Naive thymus-derived CD4-positive, alpha-beta T cell (primary cell): ENCODE data around the gene WWOX. TPM values are rescaled to one million over a fixed set of nuclear protein-coding genes. Genes with fewer than 3 reads are reported as not detected.

Experiments used
- ATAC-seq: fragments of 150-1000 bp; cut with Tn5 transposase; 2 replicates; pipeline ENCODE4 v1.10.0; 2021; ENCODE audit warnings: mild to moderate bottlenecking, moderate library complexity
- CTCF ChIA-PET: fragments of 350-600 bp; sonication (Branson Sonifier 250); formaldehyde crosslinking; loops from one replicate; lab custom pipeline; 2021; ENCODE audit warnings: antibody characterized with exemption; lab: Charles Lee
- POLR2A ChIA-PET: fragments of 350-600 bp; sonication (Branson Sonifier 250); formaldehyde crosslinking; loops from one replicate; lab custom pipeline; 2021; ENCODE audit warnings: antibody characterized with exemption, inconsistent platforms; lab: Charles Lee
- DNase-seq, 9 donors: peaks; one replicate each; pipeline versions ENCODE4 v3.0.0 to v3.0.0-alpha.2; 2020 to 2022; ENCODE audit warnings: mixed read lengths in 1 of 9
- H3K27ac ChIP-seq: one replicate; pipeline ENCODE4 v1.7.0; 2013; ENCODE audit warnings: mild to moderate bottlenecking, low read depth, low read length, moderate library complexity
- H3K27me3 ChIP-seq, 2 donors: one replicate each; pipeline ENCODE4 v1.7.0; 2013; ENCODE audit warnings: low read length in 2 of 2, mild to moderate bottlenecking in 2 of 2, moderate library complexity in 2 of 2; ENCODE audit not compliant: control insufficient read depth in 2 of 2, insufficient read depth in 2 of 2
- H3K36me3 ChIP-seq, 3 experiments: 1 replicate in 2 of 3; 2 replicates in 1 of 3; pipeline ENCODE4 v1.7.0; 2013; ENCODE audit warnings: low read length in 3 of 3, mild to moderate bottlenecking in 3 of 3, moderate library complexity in 1 of 3; ENCODE audit not compliant: insufficient read depth in 3 of 3, control insufficient read depth in 2 of 3
- H3K4me1 ChIP-seq, 2 donors: one replicate each; pipeline ENCODE4 v1.7.0; 2013; ENCODE audit warnings: low read length in 2 of 2, mild to moderate bottlenecking in 2 of 2, moderate library complexity in 1 of 2; ENCODE audit not compliant: control insufficient read depth in 2 of 2, insufficient read depth in 2 of 2
- H3K4me3 ChIP-seq: 2 replicates; pipeline ENCODE4 v1.7.0; 2013; ENCODE audit warnings: mild to moderate bottlenecking, low read length
- H3K9me3 ChIP-seq, 3 experiments: 1 replicate in 2 of 3; 2 replicates in 1 of 3; pipeline ENCODE4 v1.7.0; 2013; ENCODE audit warnings: low read length in 3 of 3; ENCODE audit not compliant: control insufficient read depth in 2 of 3
- H3K27ac Mint-ChIP-seq, 9 donors: one replicate each; pipeline ENCODE4 v1.8.0; 2020 to 2022; ENCODE audit warnings: mixed read lengths in 9 of 9, mild to moderate bottlenecking in 8 of 9, moderate library complexity in 5 of 9, inconsistent platforms in 2 of 9
- H3K27me3 Mint-ChIP-seq, 5 donors: one replicate each; pipeline ENCODE4 v1.8.0; 2021 to 2022; ENCODE audit warnings: mixed read lengths in 5 of 5, mild to moderate bottlenecking in 1 of 5
- H3K36me3 Mint-ChIP-seq, 5 donors: one replicate each; pipeline ENCODE4 v1.8.0; 2020 to 2022; ENCODE audit warnings: mixed read lengths in 5 of 5, mild to moderate bottlenecking in 3 of 5, inconsistent platforms in 1 of 5
- H3K4me1 Mint-ChIP-seq, 7 donors: one replicate each; pipeline ENCODE4 v1.8.0; 2020 to 2022; ENCODE audit warnings: mixed read lengths in 7 of 7, mild to moderate bottlenecking in 3 of 7, inconsistent platforms in 1 of 7
- H3K4me3 Mint-ChIP-seq, 10 donors: one replicate each; pipeline ENCODE4 v1.8.0; 2020 to 2022; ENCODE audit warnings: mild to moderate bottlenecking in 10 of 10, mixed read lengths in 10 of 10, moderate library complexity in 6 of 10, inconsistent platforms in 2 of 10
- H3K9me3 Mint-ChIP-seq, 11 donors: one replicate each; pipeline ENCODE4 v1.8.0; 2020 to 2022; ENCODE audit warnings: mixed read lengths in 11 of 11, mild to moderate bottlenecking in 4 of 11, inconsistent platforms in 1 of 11, moderate library complexity in 1 of 11
- intact Hi-C, 2 donors: fragments of 100-400 bp; cut with micrococcal nuclease; formaldehyde crosslinking; loops; one replicate each; pipeline ENCODE4 v1.15.1; 2023
- polyA plus RNA-seq, 2 donors: library from polyadenylated mRNA; unstranded; fragments of 300-500 nt; fragmentation: Illumina TruSeq; gene quantifications; one replicate each; pipeline ENCODE4 v1.2.3, GENCODE V29; 2021
- total RNA-seq, 6 experiments: library from RNA in 5 of 6; stranded (reverse) in 5 of 6; gene quantifications; 1 replicate in 5 of 6; 2 replicates in 1 of 6; pipeline ENCODE4 v1.2.3 and lab custom pipeline; 2021 to 2026

WWOX gene
- total and polyA plus RNA-seq, 7 experiments from 2014 or later: 13.8 to 31.1 (median 20.8) TPM

- intact Hi-C loops: no loop called here
- Histone ChIP-seq H3K27ac (no peak overlapping the region), H3K4me1 (no peaks in the 10 kb centered on the region), H3K9me3 (no peaks in the 10 kb centered on the region), H3K36me3 (no peaks in the 10 kb centered on the region), H3K27me3 (no peaks in the 10 kb centered on the region), H3K4me3 (no peak overlapping the region)
- POLR2A ChIA-PET: no interaction called here
- Mint-ChIP-seq H3K27me3 (no peaks in the 10 kb centered on the region), H3K9me3 (peaks cover 0 to 14% (median 8%) of the 10 kb centered on the region in 11 donors), H3K4me1 (peaks cover 0 to 1% (median 0%) of the 10 kb centered on the region in 7 donors), H3K4me3 (no peak overlapping the region), H3K36me3 (peaks cover 0 to 6% (median 0%) of the 10 kb centered on the region in 5 donors), H3K27ac (no peak overlapping the region)
- DNase-seq (no peak), ATAC-seq (no peak)
- CTCF ChIA-PET: interaction anchor here (0.7 kb wide), 1 partner anchor 205 kb away, joined by 4 read pairs; no protein-coding TSS in a partner anchor
Measured at GRCh38 chr16:79127766-79128165, 1028.3 kb downstream of the WWOX start.

DNA sequence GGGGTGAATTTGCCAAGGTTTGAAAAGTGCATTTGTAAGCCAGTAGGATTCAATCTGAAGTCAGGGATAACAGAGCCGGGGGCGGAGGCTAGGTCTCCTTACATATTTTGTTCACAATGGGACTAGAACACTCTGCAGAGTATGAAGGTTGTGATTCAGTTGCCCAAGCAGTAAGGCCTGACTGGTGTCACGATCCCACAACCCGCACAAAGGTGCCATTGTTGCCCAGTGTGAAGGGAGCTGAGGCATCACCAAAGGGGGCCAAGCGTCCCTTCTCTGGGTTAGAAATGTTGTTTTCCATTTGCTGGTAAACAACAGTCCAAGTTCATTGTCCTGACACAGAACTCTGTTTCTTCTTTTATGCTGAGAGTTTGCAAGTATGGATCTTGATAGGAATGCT is 1029.3 kb downstream of the WWOX start:
- CTCF ChIA-PET: no interaction called here
- intact Hi-C loops: no loop called here
- H3K9me3 Mint-ChIP-seq: peaks cover 0 to 6% (median 0%) of the 10 kb centered on the region in 11 donors

GRCh38 chr16:79130616-79131015 is 1031.2 kb downstream of the WWOX start:
- H3K27me3 Mint-ChIP-seq: no peaks in the 10 kb centered on the region
- POLR2A ChIA-PET: no interaction called here
- peaks cover 0 to 4% (median 0%) of the 10 kb centered on the region in 11 donors for H3K9me3 Mint-ChIP-seq
- intact Hi-C loops: no loop called here
- Histone ChIP-seq H3K27ac (no peak overlapping the region), H3K27me3 (no peaks in the 10 kb centered on the region), H3K4me3 (no peak overlapping the region), H3K4me1 (no peaks in the 10 kb centered on the region), H3K36me3 (no peaks in the 10 kb centered on the region), H3K9me3 (no peaks in the 10 kb centered on the region)
- DNase-seq: no peak
- H3K36me3 Mint-ChIP-seq: no peaks in the 10 kb centered on the region
- no peak overlapping the region for H3K27ac Mint-ChIP-seq
- ATAC-seq: no peak
- H3K4me3 Mint-ChIP-seq: no peak overlapping the region
- peaks cover 0 to 4% (median 0%) of the 10 kb centered on the region in 7 donors for H3K4me1 Mint-ChIP-seq
- CTCF ChIA-PET: no interaction called here

More for the DNA sequence above, 1029.3 kb downstream of the WWOX start:
- ATAC-seq (no peak), DNase-seq (no peak)
- no peaks in the 10 kb centered on the region for H3K4me1 ChIP-seq
- no peaks in the 10 kb centered on the region for H3K36me3 ChIP-seq
- POLR2A ChIA-PET: no interaction called here
- H3K9me3 ChIP-seq: no peaks in the 10 kb centered on the region
- no peak overlapping the region for H3K27ac ChIP-seq
- H3K27ac Mint-ChIP-seq: no peak overlapping the region
- no peaks in the 10 kb centered on the region for H3K27me3 Mint-ChIP-seq
- no peak overlapping the region for H3K4me3 ChIP-seq
- peaks cover 0 to under 1% (median 0%) of the 10 kb centered on the region in 5 donors for H3K36me3 Mint-ChIP-seq
- peaks cover 0 to 1% (median 0%) of the 10 kb centered on the region in 7 donors for H3K4me1 Mint-ChIP-seq
- no peaks in the 10 kb centered on the region for H3K27me3 ChIP-seq
- no peak overlapping the region for H3K4me3 Mint-ChIP-seq

GRCh38 chr16:79131321-79132075 is 1032.0 kb downstream of the WWOX start:
- ATAC-seq (no peak), DNase-seq (no peak)
- Histone ChIP-seq H3K4me1 (no peaks in the 10 kb centered on the region), H3K36me3 (no peaks in the 10 kb centered on the region), H3K9me3 (no peaks in the 10 kb centered on the region), H3K27ac (no peak overlapping the region), H3K27me3 (no peaks in the 10 kb centered on the region), H3K4me3 (no peak overlapping the region)
- Mint-ChIP-seq H3K36me3 (no peaks in the 10 kb centered on the region), H3K9me3 (peaks cover 0 to 4% (median 0%) of the 10 kb centered on the region in 11 donors), H3K4me3 (no peak overlapping the region), H3K4me1 (peaks cover 0 to 4% (median 0%) of the 10 kb centered on the region in 7 donors), H3K27ac (peak overlapping the region in 1 of 9 donors; percentile 3), H3K27me3 (no peaks in the 10 kb centered on the region)
- ChIA-PET CTCF (no interaction called here), POLR2A (no interaction called here)
- intact Hi-C loops: no loop called here

DNA sequence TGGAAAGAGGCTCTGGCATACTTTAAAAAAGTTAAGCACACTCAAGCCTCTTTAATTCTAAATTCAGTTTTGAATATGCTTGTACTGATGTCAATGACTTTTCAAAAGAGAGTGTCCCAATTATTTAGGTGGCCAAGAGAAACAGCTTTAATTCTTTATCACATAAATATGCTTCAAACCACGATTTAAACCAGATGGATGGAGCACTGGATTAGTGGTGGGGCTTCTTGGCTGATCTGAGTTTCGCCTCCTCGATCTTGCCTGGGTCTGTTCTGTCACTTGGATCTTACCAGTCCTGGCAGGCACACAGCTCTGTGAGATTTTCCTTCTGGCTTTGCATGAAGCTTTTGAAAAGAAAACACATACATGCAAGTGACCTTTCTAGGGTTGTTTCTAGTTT is 1033.2 kb downstream of the WWOX start:
- no peaks in the 10 kb centered on the region for H3K4me1 ChIP-seq
- DNase-seq: no peak
- no peak overlapping the region for H3K27ac ChIP-seq
- no peaks in the 10 kb centered on the region for H3K27me3 ChIP-seq
- Mint-ChIP-seq H3K9me3 (peaks cover 0 to 4% (median 0%) of the 10 kb centered on the region in 11 donors), H3K27ac (no peak overlapping the region), H3K4me3 (no peak overlapping the region), H3K27me3 (no peaks in the 10 kb centered on the region), H3K36me3 (no peaks in the 10 kb centered on the region), H3K4me1 (peaks cover 0 to 4% (median 0%) of the 10 kb centered on the region in 7 donors)
- H3K9me3 ChIP-seq: no peaks in the 10 kb centered on the region
- no peaks in the 10 kb centered on the region for H3K36me3 ChIP-seq
- no peak for ATAC-seq
- CTCF ChIA-PET: no interaction called here
- POLR2A ChIA-PET: no interaction called here
- intact Hi-C loops: no loop called here
- H3K4me3 ChIP-seq: no peak overlapping the region

DNA sequence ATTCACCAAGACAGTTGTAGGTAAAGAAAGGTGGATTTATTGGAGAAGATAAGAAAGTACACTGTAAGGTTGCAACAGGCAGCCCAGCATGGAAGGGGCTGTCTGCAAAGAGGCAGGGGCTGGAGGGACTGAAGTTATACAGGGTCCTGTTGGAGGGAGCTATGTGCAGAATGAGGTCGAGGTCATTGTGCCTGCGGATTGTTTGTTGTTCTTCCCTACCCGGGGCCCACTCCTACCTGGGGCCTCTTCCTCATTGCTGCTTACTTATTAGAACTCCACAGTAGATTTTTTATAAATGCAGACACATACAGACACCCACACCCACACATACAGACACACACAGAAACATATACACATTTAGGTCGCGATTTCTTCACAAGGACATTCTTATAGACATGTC is 1034.8 kb downstream of the WWOX start:
- Mint-ChIP-seq H3K36me3 (no peaks in the 10 kb centered on the region), H3K9me3 (peaks cover 0 to 4% (median 0%) of the 10 kb centered on the region in 11 donors), H3K27me3 (no peaks in the 10 kb centered on the region), H3K4me3 (no peak overlapping the region), H3K4me1 (peaks cover 0 to 2% (median 0%) of the 10 kb centered on the region in 7 donors), H3K27ac (no peak overlapping the region)
- ChIA-PET POLR2A (no interaction called here), CTCF (no interaction called here)
- no peak overlapping the region for H3K27ac ChIP-seq
- no peaks in the 10 kb centered on the region for H3K27me3 ChIP-seq
- intact Hi-C loops: no loop called here
- H3K9me3 ChIP-seq: no peaks in the 10 kb centered on the region
- H3K4me1 ChIP-seq: no peaks in the 10 kb centered on the region
- H3K36me3 ChIP-seq: no peaks in the 10 kb centered on the region
- no peak for ATAC-seq
- no peak overlapping the region for H3K4me3 ChIP-seq
- DNase-seq: no peak

DNA sequence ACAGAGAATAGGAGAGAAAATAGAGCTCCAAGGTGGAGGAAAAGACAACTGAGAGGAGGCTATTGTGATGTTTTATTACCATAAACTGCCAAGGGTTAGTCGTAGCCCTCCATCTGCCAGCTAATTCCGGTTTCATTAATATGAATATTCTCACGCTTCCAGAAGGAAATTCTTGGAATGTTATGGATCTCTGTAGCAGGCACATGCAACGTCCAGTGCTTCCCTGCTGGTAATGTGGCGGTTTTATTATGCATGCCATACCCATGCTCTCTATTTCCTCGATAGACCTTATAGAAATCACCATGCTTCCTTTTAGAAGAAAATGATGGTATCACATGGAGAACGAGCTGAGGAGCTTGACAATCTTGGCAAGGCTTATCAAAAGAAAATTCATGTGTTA is 1037.5 kb downstream of the WWOX start:
- DNase-seq (no peak), ATAC-seq (no peak)
- no peak overlapping the region for H3K4me3 ChIP-seq
- no peaks in the 10 kb centered on the region for H3K36me3 ChIP-seq
- H3K4me3 Mint-ChIP-seq: no peak overlapping the region
- H3K27ac Mint-ChIP-seq: no peak overlapping the region
- ChIA-PET POLR2A (no interaction called here), CTCF (interaction anchor here (1.5 kb wide), 1 partner anchor 465 kb away, joined by 3 read pairs; no protein-coding TSS in a partner anchor)
- intact Hi-C loops: no loop called here
- no peaks in the 10 kb centered on the region for H3K27me3 Mint-ChIP-seq
- no peaks in the 10 kb centered on the region for H3K9me3 Mint-ChIP-seq
- no peaks in the 10 kb centered on the region for H3K4me1 ChIP-seq
- H3K9me3 ChIP-seq: no peaks in the 10 kb centered on the region
- no peak overlapping the region for H3K27ac ChIP-seq
- no peaks in the 10 kb centered on the region for H3K27me3 ChIP-seq
- no peaks in the 10 kb centered on the region for H3K36me3 Mint-ChIP-seq
- H3K4me1 Mint-ChIP-seq: peaks cover 0 to 2% (median 0%) of the 10 kb centered on the region in 7 donors
